Measurements from ENCODE around the gene KIAA0232.

The KIAA0232 gene, protein sequence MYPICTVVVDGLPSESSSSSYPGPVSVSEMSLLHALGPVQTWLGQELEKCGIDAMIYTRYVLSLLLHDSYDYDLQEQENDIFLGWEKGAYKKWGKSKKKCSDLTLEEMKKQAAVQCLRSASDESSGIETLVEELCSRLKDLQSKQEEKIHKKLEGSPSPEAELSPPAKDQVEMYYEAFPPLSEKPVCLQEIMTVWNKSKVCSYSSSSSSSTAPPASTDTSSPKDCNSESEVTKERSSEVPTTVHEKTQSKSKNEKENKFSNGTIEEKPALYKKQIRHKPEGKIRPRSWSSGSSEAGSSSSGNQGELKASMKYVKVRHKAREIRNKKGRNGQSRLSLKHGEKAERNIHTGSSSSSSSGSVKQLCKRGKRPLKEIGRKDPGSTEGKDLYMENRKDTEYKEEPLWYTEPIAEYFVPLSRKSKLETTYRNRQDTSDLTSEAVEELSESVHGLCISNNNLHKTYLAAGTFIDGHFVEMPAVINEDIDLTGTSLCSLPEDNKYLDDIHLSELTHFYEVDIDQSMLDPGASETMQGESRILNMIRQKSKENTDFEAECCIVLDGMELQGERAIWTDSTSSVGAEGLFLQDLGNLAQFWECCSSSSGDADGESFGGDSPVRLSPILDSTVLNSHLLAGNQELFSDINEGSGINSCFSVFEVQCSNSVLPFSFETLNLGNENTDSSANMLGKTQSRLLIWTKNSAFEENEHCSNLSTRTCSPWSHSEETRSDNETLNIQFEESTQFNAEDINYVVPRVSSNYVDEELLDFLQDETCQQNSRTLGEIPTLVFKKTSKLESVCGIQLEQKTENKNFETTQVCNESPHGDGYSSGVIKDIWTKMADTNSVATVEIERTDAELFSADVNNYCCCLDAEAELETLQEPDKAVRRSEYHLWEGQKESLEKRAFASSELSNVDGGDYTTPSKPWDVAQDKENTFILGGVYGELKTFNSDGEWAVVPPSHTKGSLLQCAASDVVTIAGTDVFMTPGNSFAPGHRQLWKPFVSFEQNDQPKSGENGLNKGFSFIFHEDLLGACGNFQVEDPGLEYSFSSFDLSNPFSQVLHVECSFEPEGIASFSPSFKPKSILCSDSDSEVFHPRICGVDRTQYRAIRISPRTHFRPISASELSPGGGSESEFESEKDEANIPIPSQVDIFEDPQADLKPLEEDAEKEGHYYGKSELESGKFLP (N-terminal part only)

DNA sequence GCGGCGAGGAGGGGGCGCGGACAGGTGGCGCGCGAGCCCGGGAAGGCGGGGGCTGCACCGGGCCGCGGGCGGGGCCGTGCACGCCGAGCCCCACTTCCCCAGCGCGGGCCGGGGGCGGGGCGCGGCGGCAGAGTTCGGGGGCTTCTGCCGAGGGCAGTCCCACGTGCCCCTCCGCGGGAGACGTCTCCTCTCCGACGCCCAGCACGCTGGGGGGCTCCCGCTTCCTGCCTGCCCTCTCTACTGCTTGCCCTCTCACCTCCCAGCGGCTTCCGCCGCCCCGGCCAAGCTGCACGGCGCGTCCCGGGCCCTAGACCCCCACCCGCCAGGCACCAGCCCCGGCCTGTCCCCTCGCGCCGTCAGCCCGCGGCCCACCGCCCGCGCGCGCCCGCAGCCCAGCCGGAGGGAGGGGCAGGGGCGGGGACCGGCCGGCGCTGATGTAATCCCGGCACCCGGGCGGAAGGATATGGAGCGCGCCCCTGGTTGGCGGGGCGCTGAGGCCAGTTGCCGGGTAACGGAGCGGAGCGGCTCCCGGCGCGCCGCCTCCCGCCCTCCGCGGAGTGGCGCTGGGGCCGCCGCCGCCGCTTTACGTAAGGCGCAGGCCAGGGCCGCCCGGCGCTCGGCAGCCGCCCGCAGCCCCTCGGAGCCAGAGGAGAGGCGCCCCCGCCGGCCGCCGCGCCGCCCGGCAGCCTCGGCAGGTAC is at the start of gene KIAA0232:
TSS of gene KIAA0232 (plus strand) at position 581 of the 699 bp plus-strand sequence. CDS start 41,727 bp downstream, outside the sequence.
- DNase-seq = peak; percentile 92

DNA sequence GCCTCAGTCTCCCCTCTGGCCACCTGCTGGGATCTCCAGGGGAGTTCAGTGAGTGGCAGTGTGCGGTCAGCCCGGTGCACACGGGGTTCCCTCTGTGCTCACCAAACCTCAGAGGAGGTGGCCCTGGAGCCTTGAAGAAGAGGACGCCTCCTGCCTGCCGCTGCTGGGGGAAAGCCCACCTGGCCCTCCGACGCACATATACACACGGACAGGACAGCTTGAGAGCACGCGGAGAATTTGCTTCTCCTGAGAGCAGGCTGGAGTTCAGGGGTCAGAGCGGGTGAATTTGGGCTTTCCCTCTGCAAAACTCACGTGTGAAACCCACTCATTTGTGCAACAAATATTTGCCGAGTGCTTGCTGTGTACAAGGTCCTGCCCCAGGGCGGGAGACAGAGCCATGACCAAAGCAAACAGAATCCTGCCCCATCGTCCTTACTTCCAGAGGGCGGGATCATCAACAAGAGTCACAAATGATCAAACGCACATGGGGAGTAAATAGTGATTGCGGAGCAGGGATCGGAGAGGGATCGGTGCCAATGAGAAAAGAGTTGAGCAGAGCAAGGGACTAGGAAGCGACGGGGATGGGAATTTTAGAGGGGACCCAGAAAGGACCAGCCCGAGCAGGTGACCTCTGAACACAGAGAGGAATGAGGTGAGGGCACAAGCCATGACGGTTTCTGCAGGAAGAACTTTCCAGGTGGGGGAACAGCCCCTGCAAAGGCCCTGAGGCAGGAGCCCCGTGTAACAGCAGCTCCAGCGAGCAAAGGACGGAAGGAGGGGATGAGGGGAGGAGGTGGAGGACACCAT is 49.0 kb upstream of the KIAA0232 start:
- no peak for DNase-seq

DNA sequence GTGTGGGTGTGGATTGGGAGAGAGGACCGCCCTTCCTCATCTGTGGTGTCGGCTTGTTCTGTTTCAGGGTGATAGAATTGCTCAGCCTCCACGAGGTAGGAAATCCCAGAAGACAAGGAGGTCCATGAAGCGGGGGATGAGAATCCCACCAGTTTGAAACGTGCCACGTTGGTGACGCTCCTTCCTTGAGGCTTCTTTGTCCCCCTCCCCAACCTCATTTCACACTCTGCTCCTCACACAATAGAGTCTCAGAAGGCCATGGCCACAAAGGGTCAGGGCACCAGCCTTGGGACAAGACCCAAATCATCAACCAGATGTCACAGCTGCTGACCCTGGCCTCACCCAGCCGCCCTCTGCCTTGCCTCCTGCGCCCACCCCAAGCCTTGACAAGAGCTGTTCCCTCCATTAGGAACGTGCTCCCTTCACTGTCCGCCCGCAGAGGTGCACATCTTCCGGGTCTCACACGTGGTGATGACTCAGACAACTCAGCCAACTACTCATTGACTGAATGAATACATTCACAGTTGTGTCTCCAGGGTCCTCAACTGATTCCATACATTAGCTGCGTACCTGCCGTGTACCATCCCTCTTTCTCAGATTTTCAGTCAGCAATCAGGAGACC is 48.3 kb upstream of the KIAA0232 start:
- no peak for DNase-seq

DNA sequence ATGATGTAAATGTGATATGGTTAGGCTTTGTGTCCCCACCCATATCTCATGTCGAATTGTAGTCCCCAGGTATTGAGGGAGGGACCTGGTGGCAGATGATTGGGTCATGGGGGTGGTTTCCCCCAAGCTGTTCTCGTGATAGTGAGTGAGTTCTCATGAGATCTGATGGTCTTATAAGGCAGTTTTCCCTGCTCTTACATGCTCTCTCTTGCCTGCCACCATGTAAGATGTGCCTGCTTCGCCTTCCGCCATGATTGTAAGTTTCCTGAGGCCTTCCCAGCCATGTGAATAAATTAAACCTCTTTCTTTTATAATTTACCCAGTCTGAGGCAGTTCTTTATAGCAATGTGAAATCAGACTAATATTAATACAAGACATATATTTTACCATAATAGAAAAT is 42.6 kb upstream of the KIAA0232 start:
- DNase-seq = no peak

DNA sequence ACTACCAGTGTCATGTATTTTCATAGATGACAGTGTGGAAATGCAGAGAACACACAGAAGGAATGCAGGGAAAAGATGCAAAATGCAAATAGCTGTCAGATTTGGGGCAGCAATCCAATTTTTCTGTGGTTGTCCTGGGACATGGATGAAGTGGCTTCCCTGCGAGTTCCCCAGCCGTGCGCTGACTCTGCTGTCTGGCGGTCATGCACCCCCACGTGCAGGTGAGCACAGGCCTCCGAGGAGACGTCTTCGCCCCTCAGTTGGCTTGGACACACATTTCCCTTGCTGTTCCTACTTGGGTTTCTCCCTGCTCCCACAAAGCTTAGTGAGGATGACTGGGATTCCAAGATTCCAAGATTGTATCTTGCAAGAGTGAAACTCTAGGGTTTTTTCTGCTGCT is 42.2 kb upstream of the KIAA0232 start:
- no peak for DNase-seq

DNA sequence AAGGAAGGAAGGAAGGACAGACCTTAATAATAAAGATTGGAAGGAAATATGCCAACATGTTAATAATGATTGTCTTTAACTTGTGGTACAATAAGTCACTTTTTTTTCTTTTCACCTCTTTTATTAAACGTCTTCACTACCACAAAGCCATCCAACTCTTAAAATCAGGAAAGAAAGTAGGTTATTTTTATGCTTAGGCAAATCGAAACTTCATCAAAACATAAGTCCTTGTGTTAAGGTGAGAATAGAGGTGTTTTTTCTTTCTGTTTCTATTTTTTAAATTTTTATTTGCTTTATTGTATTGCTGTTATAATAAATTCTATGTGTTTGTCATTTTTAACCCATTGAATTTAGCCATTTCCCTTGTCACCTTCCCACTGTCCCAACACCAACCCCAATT is 40.0 kb upstream of the KIAA0232 start:
- no peak for DNase-seq

DNA sequence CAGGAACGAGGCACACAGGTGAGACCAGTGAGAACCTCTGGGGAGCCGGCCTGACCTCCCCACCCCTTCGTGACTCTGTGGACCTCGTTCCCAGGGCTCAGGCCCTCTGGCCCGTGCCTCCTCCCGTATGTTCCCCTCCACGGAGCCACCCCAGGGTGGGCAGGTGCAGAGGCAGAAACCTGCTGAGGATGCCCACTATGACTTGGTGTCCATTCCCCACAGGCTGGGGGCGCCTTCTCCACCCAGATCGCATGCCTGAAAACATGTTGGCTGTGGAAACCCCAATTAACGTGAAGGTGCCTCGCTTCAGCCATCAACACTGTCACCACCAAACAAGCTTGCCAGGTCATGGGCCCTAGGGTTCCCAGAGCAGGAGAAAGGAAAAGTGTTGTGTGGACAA is 39.5 kb upstream of the KIAA0232 start:
- DNase-seq = no peak

DNA sequence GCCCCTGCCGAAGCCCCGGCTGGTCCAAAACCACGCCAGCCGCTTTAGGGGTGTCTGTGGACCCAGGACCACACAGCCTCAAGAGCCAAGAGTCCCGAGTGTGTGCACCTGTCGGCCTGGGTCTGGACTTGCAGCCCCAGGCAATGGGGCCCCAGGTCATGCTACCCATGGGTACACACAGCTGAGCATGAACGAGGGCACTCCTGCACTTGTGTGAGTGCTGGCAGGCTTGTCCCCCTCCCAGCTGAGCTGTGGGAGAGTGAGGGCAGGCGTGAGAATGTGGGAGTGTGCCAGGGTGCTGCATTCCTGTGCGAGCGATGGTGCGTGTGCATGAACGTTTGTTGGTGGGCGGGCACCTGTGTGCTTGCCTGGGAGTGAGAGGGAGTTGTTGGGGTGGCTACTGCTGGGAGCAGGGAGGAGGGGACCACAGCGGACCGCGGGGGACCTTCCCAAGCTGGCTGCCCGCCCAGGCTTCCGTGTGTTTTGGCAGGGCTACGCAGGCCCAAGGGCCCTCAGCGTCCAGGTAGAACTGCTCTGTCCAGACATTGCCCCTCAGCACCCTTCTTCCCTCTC is 35.7 kb upstream of the KIAA0232 start:
- DNase-seq = peak; percentile 91

DNA sequence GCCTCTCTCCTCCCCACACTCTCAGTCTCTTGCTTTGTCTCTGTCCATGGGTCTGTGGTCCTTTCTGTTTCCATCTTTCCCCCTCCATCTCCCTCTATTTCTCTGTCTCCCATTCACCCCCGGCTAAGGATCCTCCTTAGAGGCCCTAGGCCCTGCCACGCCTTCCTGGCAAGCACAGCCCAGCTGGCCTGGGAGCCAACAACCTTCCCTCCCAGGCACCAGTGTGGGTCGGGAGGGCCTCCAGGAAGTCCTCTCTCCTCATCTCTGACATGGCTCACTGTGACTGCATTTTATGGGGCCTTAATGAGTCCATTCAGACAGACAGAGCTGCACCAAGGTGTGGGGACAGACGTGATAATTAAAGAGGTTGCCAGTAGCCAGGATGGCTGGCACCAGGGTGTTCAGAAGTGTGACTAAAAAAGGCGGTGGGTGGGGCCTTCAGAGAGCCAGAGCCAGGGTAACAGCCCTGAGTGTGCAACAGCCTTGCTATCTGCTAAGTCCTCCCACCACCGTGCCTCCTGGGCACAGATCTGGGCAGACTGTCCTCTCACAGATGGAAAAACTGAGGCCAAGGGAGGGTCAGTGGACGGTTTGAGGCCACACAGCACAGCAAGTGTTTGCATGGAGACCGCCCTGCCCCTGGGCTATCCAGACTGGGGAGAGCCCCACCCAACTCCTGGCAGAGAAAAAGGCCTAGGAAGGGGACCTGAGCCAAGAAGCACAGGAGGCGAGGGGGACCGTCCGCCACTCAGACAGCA is 35.1 kb upstream of the KIAA0232 start:
- peak; percentile 82 for DNase-seq

DNA sequence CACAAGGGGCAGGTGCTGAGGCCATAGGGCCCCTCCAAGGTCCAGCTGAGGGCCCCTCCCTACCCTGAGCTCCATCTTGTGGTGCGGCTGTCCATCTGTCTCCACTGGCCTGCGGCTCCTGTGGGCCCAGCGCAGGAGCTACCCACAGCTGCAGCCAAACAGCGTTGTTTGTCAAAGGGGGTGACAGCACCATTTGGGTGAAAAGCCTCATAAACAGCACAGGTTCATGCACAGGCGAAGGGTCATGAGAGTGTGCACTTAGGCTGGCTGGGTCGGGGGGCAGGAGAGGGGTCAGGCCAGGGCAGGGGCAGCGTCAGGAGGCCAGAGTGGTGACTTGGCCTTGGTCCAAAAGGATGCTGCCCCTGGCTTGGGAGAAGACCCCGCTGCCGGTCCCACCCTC is 34.2 kb upstream of the KIAA0232 start:
- DNase-seq = no peak

DNA sequence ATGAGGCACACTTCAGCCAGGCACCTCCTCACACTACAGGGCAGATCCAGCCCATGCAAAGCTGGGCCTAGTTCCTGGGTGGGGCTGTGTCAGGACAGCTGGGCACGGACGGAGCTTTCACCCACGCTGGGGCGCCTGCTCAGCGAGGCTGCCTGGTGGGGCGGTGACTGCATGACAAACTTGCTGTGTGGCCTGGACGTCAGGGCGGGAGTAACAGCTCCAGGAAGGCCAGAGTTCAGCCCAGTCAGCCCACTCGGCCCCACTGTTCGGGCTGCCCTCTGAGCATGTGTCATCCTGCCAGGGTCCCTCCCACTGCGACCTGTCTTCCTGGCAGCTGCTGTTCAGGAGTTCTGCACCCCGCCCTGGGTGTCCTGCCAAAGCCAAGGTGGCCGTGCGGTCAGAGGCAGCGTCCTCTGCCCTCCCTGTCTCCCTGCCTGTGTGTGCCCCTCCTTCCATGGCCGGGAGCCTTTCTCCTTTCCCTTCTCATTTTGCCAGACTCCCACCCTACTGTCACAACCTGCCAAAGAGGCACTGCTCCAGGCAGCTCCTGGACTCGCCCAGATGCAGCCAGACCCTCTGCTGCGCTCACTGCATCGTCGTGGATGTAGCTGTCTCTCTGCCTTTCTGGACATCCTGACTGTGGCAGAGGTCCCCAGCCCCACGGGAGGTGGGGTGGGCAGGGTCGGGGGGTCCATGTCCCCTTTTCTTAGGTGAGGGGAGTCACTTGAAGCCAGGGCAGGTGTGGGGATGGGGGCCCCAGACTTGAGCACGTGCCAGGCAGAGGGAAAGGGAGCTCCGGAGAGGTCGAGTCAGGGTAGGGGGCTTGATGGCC is 33.0 kb upstream of the KIAA0232 start:
- no peak for DNase-seq

DNA sequence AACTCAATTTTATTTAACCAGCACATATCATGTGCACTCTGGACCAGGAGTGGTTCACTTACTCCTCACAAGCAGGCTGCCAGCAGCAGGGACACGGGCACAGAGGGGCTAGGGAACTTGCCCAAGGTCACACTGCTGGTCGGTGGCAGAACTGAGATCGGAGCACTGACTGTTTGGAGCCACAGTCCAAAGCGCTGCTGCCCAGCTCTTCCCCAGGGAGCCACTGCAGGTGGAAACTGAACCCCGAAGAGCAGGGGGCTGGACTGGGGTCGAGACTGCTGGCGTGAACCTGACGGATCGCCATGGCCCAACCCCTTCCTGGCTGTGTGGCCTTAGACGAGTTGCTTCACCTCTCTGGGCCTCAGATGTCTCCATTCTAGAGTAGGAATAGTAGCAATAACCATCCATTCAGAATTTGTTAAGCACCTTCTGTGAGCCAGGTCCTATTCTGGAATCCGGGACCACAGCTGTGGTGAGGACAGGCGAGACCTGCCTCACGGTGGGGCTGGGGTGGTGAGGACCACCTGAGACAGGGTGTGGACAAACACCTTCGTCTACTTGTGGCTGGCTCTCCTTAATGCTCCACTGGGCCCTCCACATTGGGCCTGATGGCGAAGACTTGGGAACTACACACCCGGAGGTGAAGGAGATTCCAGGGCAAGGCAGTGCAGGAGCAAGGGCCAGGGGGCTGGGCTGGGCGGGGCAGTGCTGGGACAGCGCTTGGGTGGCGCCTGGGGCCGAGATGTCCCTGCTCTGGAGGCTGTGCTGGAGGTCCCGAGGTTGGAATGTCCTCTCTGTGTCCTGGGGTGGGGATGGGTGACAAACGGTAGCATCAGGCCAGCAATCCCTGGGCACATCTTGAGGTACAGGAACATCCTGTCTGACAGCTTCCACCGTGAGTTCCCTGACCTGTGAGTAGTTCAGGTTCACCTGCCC is 32.0 kb upstream of the KIAA0232 start:
- DNase-seq = no peak

DNA sequence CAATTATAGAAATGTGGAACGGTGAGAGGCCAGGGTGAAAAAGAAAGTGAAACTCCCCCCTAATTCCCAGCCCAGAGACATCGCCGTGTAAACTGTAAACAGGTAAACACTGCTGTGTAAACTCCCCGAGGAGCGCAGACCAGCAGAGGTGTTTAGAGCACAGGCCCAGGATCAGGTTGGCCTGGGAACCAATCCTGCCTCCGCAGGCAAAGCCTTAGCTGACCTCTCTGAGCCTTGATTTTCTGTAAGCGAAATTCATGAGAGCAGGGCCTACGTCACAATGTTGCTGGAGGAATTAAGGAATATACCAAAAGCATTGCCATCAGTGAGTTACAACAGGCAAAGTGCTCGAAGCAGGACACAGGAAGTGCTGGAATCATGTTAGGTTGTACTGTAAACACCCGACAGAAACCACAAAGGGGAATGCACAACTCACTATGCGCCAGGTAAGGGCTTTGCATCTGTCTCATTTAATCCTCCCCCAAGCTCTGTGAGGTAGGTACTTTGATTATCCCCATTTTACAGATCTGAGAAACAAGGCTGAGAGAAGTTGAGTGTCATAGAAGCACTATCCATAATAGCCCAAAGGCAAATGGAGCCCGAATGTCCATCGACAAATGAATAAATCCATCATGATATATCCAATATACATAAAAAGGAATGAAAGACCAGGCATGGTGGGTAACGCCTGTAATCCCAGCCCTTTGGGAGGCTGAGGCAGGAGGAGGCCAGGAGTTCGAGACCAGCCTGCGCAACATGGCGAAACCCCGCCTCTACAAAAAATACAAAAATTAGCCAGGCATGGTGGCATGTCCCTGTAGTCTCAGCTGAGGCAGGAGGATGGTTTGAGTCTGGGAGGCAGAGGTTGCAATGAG is 30.7 kb upstream of the KIAA0232 start:
- peak; percentile 16 for DNase-seq

DNA sequence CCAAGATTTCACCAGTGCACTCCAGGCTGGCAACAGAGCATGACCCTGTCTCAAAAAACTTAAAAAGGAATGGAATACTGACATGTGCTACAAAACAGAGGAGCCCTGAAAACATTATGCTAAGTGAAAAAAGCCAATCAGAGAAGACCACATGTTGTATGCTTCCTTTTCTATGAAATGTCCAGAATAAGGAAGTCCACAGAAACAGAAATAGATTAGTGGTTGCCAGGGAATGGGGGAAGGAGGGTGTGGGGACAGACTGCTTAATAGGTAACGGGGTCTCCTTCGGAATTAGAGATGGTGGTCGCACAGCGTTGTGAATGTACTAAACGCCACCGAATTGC is 30.1 kb upstream of the KIAA0232 start:
- no peak for DNase-seq

DNA sequence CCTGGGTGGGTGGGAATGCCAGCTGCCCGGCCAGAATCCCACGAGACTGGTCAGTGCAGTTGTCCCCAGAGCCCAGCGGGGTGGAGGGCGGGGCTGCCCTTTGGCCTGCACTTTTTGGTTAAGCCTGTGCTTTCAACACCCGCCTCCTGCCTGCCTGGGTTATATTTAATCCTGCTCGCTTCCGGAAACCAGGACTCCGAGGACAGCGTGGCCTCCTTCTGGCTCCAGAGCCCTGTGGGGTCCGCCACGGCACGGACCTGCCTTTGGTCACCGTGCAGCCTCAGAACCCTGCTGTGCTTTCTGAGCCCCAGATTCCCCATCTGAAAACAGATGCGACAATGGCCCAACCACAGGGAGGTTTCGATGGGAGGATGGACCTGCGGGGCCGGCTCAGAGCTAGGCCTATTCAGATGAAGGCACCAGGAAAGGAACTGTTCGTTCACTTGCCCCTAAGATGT is 29.4 kb upstream of the KIAA0232 start:
- DNase-seq = no peak

DNA sequence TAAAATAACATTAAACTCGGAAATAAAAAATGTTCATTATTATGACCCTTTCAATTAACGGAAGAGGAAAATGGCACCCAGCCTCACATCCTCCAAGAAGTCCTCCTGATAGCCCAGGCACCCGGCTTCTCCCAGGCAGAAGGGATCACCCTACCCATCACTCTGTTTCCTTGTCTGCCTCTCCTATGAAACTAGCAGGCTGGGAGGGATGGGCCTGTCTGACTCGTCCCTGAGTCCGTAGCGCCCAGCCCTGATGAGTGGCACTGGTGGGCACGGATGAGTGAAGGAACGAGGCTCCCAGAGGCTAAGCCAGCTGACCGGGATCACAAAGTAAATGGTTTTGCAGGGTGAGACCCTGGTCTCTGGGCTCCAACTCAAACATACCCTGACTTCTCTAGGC is 28.6 kb upstream of the KIAA0232 start:
- no peak for DNase-seq

DNA sequence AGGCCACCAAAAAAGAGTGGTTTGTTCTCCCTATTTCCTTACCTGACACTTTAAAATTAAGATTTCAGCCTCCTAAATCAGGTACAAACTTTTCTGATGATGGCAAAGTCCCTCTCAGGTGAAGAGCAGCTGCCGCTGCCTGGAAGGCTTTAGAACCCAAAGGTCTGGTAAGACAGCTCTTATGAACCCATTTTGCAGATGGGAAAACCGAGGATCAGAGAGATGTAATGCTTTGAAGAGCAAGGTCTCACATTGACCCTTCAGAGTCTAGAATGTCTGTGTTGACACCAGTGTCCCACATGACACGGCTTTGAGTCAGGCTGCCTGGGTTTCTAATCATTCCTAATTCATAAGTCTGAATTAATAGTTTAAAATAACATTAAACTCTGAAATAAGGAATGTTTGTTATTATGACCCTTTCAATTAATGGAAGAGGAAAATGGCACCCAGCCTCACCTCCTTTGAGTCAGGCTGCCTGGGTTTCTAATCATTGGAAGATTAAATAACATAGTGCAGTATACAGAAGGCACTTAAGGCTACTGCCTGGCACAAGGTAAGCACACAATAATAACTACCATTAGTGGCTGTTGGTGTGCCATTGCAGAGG is 27.9 kb upstream of the KIAA0232 start:
- no peak for DNase-seq
